ENCODE data around the gene ZNF432. TPM values are rescaled to one million over a fixed set of nuclear protein-coding genes. Genes with fewer than 3 reads are reported as not detected.

The ZNF432 gene
- total RNA-seq, 1 donor from 2014 or later = 2.8 TPM

- peak overlapping the region; percentile 81 for H3K4me3 ChIP-seq (ENCODE audit: low read depth, low read length)
- no peak for DNase-seq (ENCODE audit: low read depth)
- TF ChIP-seq, protein P1, sequence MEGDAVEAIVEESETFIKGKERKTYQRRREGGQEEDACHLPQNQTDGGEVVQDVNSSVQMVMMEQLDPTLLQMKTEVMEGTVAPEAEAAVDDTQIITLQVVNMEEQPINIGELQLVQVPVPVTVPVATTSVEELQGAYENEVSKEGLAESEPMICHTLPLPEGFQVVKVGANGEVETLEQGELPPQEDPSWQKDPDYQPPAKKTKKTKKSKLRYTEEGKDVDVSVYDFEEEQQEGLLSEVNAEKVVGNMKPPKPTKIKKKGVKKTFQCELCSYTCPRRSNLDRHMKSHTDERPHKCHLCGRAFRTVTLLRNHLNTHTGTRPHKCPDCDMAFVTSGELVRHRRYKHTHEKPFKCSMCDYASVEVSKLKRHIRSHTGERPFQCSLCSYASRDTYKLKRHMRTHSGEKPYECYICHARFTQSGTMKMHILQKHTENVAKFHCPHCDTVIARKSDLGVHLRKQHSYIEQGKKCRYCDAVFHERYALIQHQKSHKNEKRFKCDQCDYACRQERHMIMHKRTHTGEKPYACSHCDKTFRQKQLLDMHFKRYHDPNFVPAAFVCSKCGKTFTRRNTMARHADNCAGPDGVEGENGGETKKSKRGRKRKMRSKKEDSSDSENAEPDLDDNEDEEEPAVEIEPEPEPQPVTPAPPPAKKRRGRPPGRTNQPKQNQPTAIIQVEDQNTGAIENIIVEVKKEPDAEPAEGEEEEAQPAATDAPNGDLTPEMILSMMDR (conservative IDR thresholded peaks at IDR 0.05; ENCODE audit: low read depth, low read length) = no peak
These were observed 41.2 kb downstream of the ZNF432 start for GRCh38 chr19:52007451-52007805.

- no peak for DNase-seq (ENCODE audit: low read depth)
- no peak overlapping the region for H3K4me3 ChIP-seq (ENCODE audit: low read depth, low read length)
- TF ChIP-seq, protein P1 (conservative IDR thresholded peaks at IDR 0.05; ENCODE audit: low read depth, low read length) = no peak
These were observed 54.5 kb downstream of the ZNF432 start for GRCh38 chr19:51994048-51994644.

GRCh38 chr19:51993422-51993821 lies 55.2 kb downstream of the ZNF432 start:
- H3K4me3 ChIP-seq (ENCODE audit: low read depth, low read length) = no peak overlapping the region
- TF ChIP-seq, protein P1 (conservative IDR thresholded peaks at IDR 0.05; ENCODE audit: low read depth, low read length) = no peak
- no peak for DNase-seq (ENCODE audit: low read depth)

DNA sequence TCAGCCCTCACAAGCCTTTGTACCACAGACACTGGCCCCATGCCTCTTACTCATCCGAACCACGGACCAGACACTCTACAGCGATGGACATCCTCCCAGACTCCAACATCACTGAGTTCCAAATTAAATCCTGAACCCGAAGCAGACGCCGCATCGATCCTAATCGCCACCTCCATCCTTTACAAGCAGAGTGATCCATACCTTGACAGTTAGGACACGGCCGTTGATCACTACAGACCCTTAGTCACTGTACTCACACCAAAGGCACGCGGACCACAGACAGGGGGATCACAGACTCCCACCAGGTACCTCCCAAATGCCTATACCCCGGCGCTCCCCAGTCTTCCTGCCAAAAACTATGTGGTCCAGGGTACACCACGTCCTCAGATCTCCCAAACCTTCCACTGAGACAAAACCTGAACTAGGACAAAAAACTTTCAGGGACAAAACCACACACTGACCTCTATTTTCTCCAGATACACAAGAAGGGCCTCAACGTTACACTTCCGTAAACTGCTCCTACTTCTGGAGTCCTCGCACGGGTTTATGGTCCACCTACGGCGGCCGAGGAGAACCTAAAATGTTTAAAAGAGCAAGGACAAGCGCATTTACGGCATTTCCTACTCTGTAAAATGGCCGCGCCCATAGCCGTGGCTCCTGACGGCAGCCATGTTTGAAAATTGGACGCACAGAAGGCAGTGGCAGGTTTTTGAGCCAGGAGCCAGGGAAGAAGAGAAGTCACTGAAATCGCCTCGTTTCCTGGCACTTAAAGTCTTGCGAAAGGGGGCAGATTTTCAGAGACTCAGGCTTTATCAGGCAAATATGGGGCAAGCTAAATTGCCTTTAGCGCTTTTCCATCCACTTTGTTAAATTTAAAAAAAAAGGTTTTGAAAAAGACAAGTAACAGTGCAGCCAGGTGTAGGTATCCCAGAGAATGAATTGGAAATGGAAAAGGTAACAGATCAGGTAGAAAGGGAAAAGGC lies 62.0 kb downstream of the ZNF432 start, which contains the start of gene ZNF350:
Gene ZNF350, minus strand, starts transcription at position 532 of the 983 bp plus-strand sequence. CDS start 12,480 bp downstream, outside the sequence.
- peak within 1 kb of the TSS; percentile 86 for H3K4me3 ChIP-seq (ENCODE audit: low read depth, low read length)
- DNase-seq (ENCODE audit: low read depth) = peak; percentile 89
- TF ChIP-seq, protein P1 (conservative IDR thresholded peaks at IDR 0.05; ENCODE audit: low read depth, low read length) = no peak

- no peak overlapping the region for H3K4me3 ChIP-seq (ENCODE audit: low read depth, low read length)
- no peak for DNase-seq (ENCODE audit: low read depth)
- TF ChIP-seq, protein P1 (conservative IDR thresholded peaks at IDR 0.05; ENCODE audit: low read depth, low read length) = no peak
These were observed 65.3 kb downstream of the ZNF432 start for GRCh38 chr19:51983361-51983760.

Other genes starting within 250 kb of the ZNF432 start
- gene ZNF577, start 160.9 kb downstream of the ZNF432 start, total RNA-seq = 2.2 TPM in 2 replicates
- gene ZNF649, start 143.8 kb downstream of the ZNF432 start, total RNA-seq = 5.4 and 15.6 TPM in 2 replicates
- 5.5 and 8.3 TPM in 2 replicates for gene ZNF613, start 121.4 kb downstream of the ZNF432 start, total RNA-seq
- 2.7 and 4.3 TPM in 2 replicates for gene ZNF350, start 62.0 kb downstream of the ZNF432 start, total RNA-seq
- 2.7 and 7.0 TPM in 2 replicates for gene ZNF615, start 40.6 kb downstream of the ZNF432 start, total RNA-seq
- 2.5 and 5.3 TPM in 2 replicates for gene ZNF614, start 20.5 kb downstream of the ZNF432 start, total RNA-seq
- gene ZNF841, start 46.9 kb upstream of the ZNF432 start, total RNA-seq = 3.3 and 5.0 TPM in 2 replicates
- gene ZNF616, start 91.1 kb upstream of the ZNF432 start, total RNA-seq = 3.5 and 3.6 TPM in 2 replicates
- 3.0 and 6.8 TPM in 2 replicates for gene ZNF836, start 122.8 kb upstream of the ZNF432 start, total RNA-seq
- 329 and 367 TPM in 2 replicates for gene PPP2R1A, start 141.2 kb upstream of the ZNF432 start, total RNA-seq
- gene ZNF766, start 220.7 kb upstream of the ZNF432 start, total RNA-seq = 5.3 and 11.9 TPM in 2 replicates
- gene ZNF480, start 248.3 kb upstream of the ZNF432 start, total RNA-seq = 8.0 and 20.8 TPM in 2 replicates

All from epithelial cell of proximal tubule (primary cell).